Liver (tissue), 5 donors: ENCODE measurements around the gene SLC35E1. TPM values are rescaled to one million over a fixed set of nuclear protein-coding genes. Genes with fewer than 3 reads are reported as not detected.

Experiments used
- polyA plus RNA-seq, 2 donors: library from polyadenylated mRNA; stranded (reverse) in 1 of 2; unstranded in 1 of 2; fragments of 200-250 nt in 1 of 2; fragments of >200 nt in 1 of 2; fragmentation: Nextera tagmentation in 1 of 2; extraction: Ambion mirVana in 1 of 2; gene quantifications; one replicate each; pipeline versions ENCODE4 v1.2.1 to v1.2.3, GENCODE V29; 2013 to 2015
- small RNA-seq: library from RNA; depleted of rRNA; stranded (forward); fragments of <200 nt; gene quantifications from one replicate; pipeline ENCODE3, GENCODE V24; 2014
- total RNA-seq, 2 donors: library from RNA; depleted of rRNA; stranded (reverse); fragments of >200 nt; gene quantifications; one replicate each; pipeline ENCODE4 v1.2.3, GENCODE V29; 2014
- donor health status: healthy.
- donor health status: healthy.
- donor health status: healthy.

The SLC35E1 gene
- total and polyA plus RNA-seq, 4 donors = 11.2 to 20.5 (median 12.1) TPM

Small RNAs within 50 kb of the gene (small RNA-seq; reads per million reads assigned to genes)
- not detected for gene RN7SL146P

Other genes with a start within 250 kb of the SLC35E1 start
- 10 to 100 TPM in 1 of 2 donors, 1 to 10 TPM in 1; 4.0 to 11.2 TPM for gene KLF2, start 247.6 kb downstream of the SLC35E1 start, total RNA-seq
- 1 to 10 TPM; 3.9 to 4.4 TPM for gene KLF2, start 247.6 kb downstream of the SLC35E1 start, polyA plus RNA-seq
- 10 to 100 TPM in 1 of 2 donors, 1 to 10 TPM in 1; 8.4 to 14.0 TPM for gene EPS15L1, start 100.4 kb downstream of the SLC35E1 start, total RNA-seq
- gene EPS15L1, start 100.4 kb downstream of the SLC35E1 start, polyA plus RNA-seq = 10 to 100 TPM in 1 of 2 donors, 1 to 10 TPM in 1; 5.3 to 10.2 TPM
- gene CALR3, start 76.2 kb downstream of the SLC35E1 start, total RNA-seq = under 1 TPM in 1 of 2 donors, not detected in 1; 0.08 TPM
- gene CALR3, start 76.2 kb downstream of the SLC35E1 start, polyA plus RNA-seq = under 1 TPM in 1 of 2 donors, not detected in 1; 0.05 TPM
- 1 to 10 TPM in 1 of 2 donors, under 1 TPM in 1; 0.89 to 3.0 TPM for gene C19orf44, start 76.0 kb downstream of the SLC35E1 start, total RNA-seq
- gene C19orf44, start 76.0 kb downstream of the SLC35E1 start, polyA plus RNA-seq = 1 to 10 TPM in 1 of 2 donors, under 1 TPM in 1; 0.94 to 1.7 TPM
- gene CHERP, start 30.0 kb downstream of the SLC35E1 start, total RNA-seq = 1 to 10 TPM; 8.5 to 8.8 TPM
- gene CHERP, start 30.0 kb downstream of the SLC35E1 start, polyA plus RNA-seq = 10 to 100 TPM in 1 of 2 donors, 1 to 10 TPM in 1; 9.2 to 14.0 TPM
- gene MED26, start 55.8 kb upstream of the SLC35E1 start, total RNA-seq = 1 to 10 TPM; 3.4 to 3.8 TPM
- gene MED26, start 55.8 kb upstream of the SLC35E1 start, polyA plus RNA-seq = 1 to 10 TPM; 1.5 to 3.0 TPM
- 10 to 100 TPM; 35.2 to 50.1 TPM for gene SMIM7, start 87.7 kb upstream of the SLC35E1 start, total RNA-seq
- gene SMIM7, start 87.7 kb upstream of the SLC35E1 start, polyA plus RNA-seq = 10 to 100 TPM; 43.6 to 81.8 TPM
- gene TMEM38A, start 88.7 kb upstream of the SLC35E1 start, total RNA-seq = 1 to 10 TPM; 3.1 to 3.8 TPM
- gene TMEM38A, start 88.7 kb upstream of the SLC35E1 start, polyA plus RNA-seq = 1 to 10 TPM; 4.1 to 6.2 TPM
- under 1 TPM in 1 of 2 donors, not detected in 1; under 0.01 TPM for gene NWD1, start 147.4 kb upstream of the SLC35E1 start, total RNA-seq
- gene NWD1, start 147.4 kb upstream of the SLC35E1 start, polyA plus RNA-seq = not detected